ENCODE results near the gene CAMK1.

Gene CAMK1

DNA sequence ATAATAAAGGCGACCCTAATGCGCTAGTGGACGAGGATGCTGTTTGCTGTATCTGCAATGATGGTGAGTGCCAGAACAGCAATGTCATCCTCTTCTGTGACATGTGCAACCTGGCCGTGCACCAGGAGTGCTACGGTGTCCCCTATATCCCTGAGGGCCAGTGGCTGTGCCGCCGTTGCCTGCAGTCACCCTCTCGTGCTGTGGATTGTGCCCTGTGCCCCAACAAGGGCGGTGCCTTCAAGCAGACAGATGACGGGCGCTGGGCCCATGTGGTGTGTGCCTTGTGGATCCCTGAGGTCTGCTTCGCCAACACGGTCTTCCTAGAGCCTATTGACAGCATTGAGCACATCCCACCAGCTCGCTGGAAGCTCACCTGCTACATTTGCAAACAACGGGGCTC is 30.6 kb downstream of the CAMK1 start:
- Histone ChIP-seq H3K9me3 (no peaks in the 10 kb centered on the region), H3K27ac (no peak overlapping the region), H3K4me1 (peaks cover 0 to 5% (median 2%) of the 10 kb centered on the region in 4 donors), H3K4me3 (no peak overlapping the region), H3K27me3 (no peaks in the 10 kb centered on the region), H3K36me3 (peaks cover 79 to 100% (median 89%) of the 10 kb centered on the region in 3 donors)
- TF ChIP-seq, protein P1, sequence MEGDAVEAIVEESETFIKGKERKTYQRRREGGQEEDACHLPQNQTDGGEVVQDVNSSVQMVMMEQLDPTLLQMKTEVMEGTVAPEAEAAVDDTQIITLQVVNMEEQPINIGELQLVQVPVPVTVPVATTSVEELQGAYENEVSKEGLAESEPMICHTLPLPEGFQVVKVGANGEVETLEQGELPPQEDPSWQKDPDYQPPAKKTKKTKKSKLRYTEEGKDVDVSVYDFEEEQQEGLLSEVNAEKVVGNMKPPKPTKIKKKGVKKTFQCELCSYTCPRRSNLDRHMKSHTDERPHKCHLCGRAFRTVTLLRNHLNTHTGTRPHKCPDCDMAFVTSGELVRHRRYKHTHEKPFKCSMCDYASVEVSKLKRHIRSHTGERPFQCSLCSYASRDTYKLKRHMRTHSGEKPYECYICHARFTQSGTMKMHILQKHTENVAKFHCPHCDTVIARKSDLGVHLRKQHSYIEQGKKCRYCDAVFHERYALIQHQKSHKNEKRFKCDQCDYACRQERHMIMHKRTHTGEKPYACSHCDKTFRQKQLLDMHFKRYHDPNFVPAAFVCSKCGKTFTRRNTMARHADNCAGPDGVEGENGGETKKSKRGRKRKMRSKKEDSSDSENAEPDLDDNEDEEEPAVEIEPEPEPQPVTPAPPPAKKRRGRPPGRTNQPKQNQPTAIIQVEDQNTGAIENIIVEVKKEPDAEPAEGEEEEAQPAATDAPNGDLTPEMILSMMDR (IDR thresholded peaks at IDR 0.05), result no peak
- intact Hi-C loops (cut with DNase I; ENCODE audit: low total_unique reads), result no loop called here
- no peak for DNase-seq

DNA sequence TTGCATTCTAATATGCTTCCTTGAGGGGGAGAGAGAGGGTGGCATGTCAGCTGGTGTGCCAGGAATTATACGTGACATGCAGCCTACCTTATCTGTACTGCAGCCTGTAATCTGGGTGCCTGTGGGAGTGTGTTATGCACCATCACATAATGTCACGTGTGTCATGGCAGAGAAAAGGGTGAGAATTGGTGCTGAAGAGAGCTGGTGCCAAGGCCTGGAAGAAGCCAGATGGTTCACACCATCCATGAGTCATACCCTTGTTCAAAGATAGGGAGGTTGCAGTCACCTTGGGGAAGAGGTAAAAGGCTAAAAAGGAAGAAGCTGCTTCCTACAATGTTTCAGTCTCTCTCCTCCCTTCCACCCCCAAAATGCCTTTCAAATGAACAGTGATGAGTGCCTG is 32.9 kb downstream of the CAMK1 start:
- H3K4me1 ChIP-seq, result peaks cover 11 to 27% (median 18%) of the 10 kb centered on the region in 4 donors
- no peak overlapping the region for H3K4me3 ChIP-seq
- TF ChIP-seq, protein P1 (IDR thresholded peaks at IDR 0.05), result no peak
- intact Hi-C loops (cut with DNase I; ENCODE audit: low total_unique reads), result no loop called here
- H3K36me3 ChIP-seq, result peaks cover 57 to 81% (median 66%) of the 10 kb centered on the region in 3 donors
- no peak overlapping the region for H3K27ac ChIP-seq
- H3K27me3 ChIP-seq, result no peaks in the 10 kb centered on the region
- no peaks in the 10 kb centered on the region for H3K9me3 ChIP-seq
- DNase-seq, result no peak

DNA sequence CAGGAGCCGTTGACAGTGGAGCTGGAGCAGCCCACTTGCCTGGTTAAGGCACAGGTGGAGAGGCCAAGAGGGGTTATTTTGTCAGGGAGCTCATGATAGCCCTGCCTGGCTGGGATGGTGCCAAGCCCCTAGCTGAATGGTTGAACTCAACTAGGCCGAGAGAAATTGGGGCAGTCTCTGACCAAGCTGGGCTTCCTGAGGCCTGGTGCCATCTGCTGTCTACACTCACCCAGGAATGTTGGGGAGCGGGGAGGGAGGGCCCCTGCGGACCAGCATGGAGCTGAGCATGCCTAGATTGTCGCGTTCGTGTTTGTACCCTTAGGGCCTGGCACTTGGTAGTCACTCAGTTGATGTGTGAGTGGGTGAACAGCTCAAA is 37.0 kb downstream of the CAMK1 start:
- no peak for DNase-seq
- intact Hi-C loops (cut with DNase I; ENCODE audit: low total_unique reads), result loop anchor here (5.0 kb wide), 1 partner anchor 200 kb away; the partner anchor contains the start of gene CRELD1

DNA sequence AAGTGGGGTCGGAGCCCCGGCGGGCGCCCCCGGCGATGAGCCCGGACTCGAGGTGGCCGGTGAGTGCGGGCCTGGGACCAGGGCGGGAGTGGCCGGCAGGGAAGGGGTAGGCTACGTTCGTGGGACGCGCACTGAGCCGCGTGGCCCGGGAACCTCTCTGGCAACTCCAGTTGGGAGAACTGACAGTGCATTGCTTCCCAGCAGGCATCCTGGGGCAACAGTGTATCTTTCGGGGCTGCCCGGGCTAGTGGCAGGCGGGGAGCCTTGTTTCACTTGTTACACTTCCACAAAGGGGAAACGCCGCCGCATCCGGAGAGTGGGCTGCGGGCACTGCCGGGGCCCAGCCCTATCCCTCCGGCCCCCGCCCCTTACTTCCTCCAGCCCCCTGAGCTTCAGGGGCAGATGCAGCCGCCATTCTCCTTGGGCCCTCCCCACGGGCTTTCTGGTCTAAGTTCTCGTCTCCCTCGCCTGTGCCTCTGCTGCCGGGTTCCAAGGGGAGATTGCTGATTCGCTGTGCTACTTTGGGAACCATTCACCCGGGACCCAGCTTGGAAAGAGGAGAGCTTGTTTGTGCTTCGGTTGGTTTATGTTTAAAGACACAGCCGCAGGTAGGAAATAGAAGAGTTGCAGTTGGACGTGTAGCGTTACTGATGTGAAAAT is 37.5 kb downstream of the CAMK1 start:
- no peaks in the 10 kb centered on the region for H3K9me3 ChIP-seq
- no peak for DNase-seq
- no peaks in the 10 kb centered on the region for H3K27me3 ChIP-seq
- TF ChIP-seq, protein P1 (IDR thresholded peaks at IDR 0.05), result no peak
- H3K36me3 ChIP-seq, result peaks cover 20 to 38% (median 23%) of the 10 kb centered on the region in 3 donors
- intact Hi-C loops (cut with DNase I; ENCODE audit: low total_unique reads), result loop anchor here (5.0 kb wide), 1 partner anchor 200 kb away; the partner anchor contains the start of gene CRELD1
- H3K4me3 ChIP-seq, result peak overlapping the region; percentile 91 to 100
- peaks cover 11 to 29% (median 24%) of the 10 kb centered on the region in 4 donors for H3K4me1 ChIP-seq
- H3K27ac ChIP-seq, result peak overlapping the region; percentile 88 to 98

More for the DNA sequence above, 37.0 kb downstream of the CAMK1 start:
- TF ChIP-seq, protein P1 (IDR thresholded peaks at IDR 0.05), result no peak
- H3K4me1 ChIP-seq, result peaks cover 11 to 29% (median 24%) of the 10 kb centered on the region in 4 donors
- H3K36me3 ChIP-seq, result peaks cover 24 to 43% (median 25%) of the 10 kb centered on the region in 3 donors
- no peaks in the 10 kb centered on the region for H3K27me3 ChIP-seq
- H3K27ac ChIP-seq, result peak overlapping the region; percentile 88 to 98
- H3K4me3 ChIP-seq, result peak overlapping the region; percentile 91 to 100
- H3K9me3 ChIP-seq, result no peaks in the 10 kb centered on the region

DNA sequence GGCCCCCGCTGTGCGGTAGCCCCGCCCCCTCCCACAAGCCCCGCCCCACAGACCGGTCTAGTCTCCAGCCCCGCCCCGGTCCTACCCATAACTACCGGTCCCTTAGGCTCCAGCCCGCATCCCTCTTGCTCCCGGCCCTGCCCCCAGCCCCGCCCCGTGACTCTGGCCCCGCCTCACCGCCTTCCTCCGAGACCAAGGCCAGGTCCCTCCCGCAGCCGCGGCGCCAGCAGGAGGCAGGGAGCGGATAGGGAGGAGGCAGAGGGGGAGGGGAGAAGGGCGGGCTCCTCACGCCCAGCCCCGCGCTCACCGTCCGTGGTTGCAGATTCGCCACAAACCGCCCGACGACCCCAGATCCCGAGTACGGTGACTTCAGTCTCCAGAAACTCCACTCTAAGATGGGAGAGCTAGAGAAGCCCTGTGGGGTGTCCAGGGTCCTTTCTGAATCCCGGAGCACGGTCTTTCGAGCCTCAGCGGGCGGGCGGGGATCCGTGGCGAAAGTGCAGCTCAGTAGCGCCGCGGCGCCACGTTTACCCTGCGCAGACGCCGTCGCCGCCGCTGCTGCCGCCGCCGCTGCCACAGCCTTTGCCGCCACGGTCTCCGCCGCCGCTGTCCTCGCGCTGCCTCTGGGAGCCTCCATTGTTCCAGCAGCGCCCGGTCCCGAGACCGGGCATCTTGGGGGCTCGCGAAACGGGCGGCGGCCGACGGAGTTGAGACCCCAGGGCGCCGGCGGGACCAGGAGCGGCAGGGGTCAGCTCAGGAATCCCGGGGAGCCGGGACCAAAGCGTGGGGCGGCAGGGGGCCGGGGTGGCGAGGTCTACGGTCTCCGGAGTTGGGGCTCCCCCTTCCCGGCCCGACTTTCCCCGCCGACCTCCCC is 38.3 kb downstream of the CAMK1 start, which contains the start of gene BRPF1:
TSS of gene BRPF1 (plus strand) at position 530 of the 874 bp plus-strand sequence. CDS start 2,406 bp downstream, outside the sequence.
- peaks cover 13 to 30% (median 15%) of the 10 kb centered on the region in 3 donors for H3K36me3 ChIP-seq
- DNase-seq, result peak; percentile 100
- H3K4me1 ChIP-seq, result peaks cover 11 to 28% (median 24%) of the 10 kb centered on the region in 4 donors
- intact Hi-C loops (cut with DNase I; ENCODE audit: low total_unique reads), result loop anchor here (5.0 kb wide), 1 partner anchor 201 kb away; the partner anchor contains the start of gene CRELD1
- H3K4me3 ChIP-seq, result peak within 1 kb of the TSS; percentile 91 to 100
- H3K27ac ChIP-seq, result peak within 1 kb of the TSS; percentile 88 to 98
- TF ChIP-seq, protein P1 (IDR thresholded peaks at IDR 0.05), result peak in 1 of 2 experiments; percentile 17
- H3K27me3 ChIP-seq, result no peaks in the 10 kb centered on the region
- H3K9me3 ChIP-seq, result no peaks in the 10 kb centered on the region

Measured in tibial artery (tissue), 4 donors.